HG03469 (cell line): Measurements from ENCODE around the gene CECR2.

Experiments used
- ATAC-seq: cut with Tn5 transposase; IDR thresholded peaks from one replicate; pipeline ENCODE4 v1.9.1; 2021; ENCODE audit warnings: mild to moderate bottlenecking, moderate library complexity, moderate number of reproducible peaks; ENCODE audit not compliant: unreplicated experiment

Gene CECR2

GRCh38 chr22:17590586-17590985 is 221.3 kb downstream of the CECR2 start:
- no peak for ATAC-seq

- no peak for ATAC-seq
Observed at GRCh38 chr22:17592201-17592600, 222.9 kb downstream of the CECR2 start.

- ATAC-seq = no peak
Observed at GRCh38 chr22:17596226-17596625, 227.0 kb downstream of the CECR2 start.

- ATAC-seq = no peak
Observed at GRCh38 chr22:17597217-17597616, 228.0 kb downstream of the CECR2 start.

- ATAC-seq = no peak
Observed at GRCh38 chr22:17598318-17598717, 229.1 kb downstream of the CECR2 start.

- no peak for ATAC-seq
Observed at GRCh38 chr22:17601031-17601430, 231.8 kb downstream of the CECR2 start.

- ATAC-seq = no peak
Observed at GRCh38 chr22:17603668-17604067, 234.4 kb downstream of the CECR2 start.

GRCh38 chr22:17606496-17606895 is 237.2 kb downstream of the CECR2 start:
- ATAC-seq = no peak
